ENCODE measurements around the gene OR2V2.

- TF ChIP-seq CTCF (IDR thresholded peaks at IDR 0.05; ENCODE audit: low read depth, low read length): no peak
- no peak for TF ChIP-seq EZH2phosphoT487 (IDR thresholded peaks at IDR 0.05; ENCODE audit: low read depth)
These were observed 42.1 kb downstream of the OR2V2 start for GRCh38 chr5:181189363-181189961.

All from OCI-LY3 (cell line).